ENCODE results near the gene OSBPL5.

Gene OSBPL5

DNA sequence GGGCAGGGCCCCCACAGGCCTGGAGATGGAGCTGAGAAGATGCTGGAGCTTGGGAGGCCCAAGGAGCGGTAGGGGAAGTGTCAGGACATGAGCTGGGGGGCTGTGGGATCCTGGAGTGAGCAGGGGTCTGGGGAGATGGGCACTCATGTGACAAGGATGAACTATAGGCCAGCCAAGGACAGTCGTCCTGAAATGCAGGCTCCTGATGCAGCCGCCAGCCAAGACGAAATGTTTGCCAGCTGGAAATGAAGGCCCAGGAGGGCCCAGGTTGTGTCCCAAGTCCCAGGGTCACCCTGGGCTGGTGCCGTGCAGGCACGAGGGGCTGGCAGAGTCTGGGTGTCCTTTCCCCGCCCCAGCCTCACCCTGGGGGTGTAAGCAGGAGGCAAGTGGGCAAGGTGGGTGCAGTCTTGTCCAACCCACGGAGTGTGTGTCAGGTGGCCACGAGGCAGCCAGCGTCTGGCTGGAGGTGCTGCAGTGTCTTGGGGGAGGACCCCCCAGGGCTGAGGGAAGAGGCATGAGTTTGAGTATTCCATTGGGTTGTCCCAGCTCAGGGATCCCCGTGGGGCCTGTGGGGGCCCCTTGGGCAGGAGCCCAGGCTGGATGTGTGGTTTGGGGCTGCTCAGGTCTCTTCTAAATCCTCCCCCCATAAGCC lies 32.1 kb upstream of the OSBPL5 start:
- TF ChIP-seq, protein P1, sequence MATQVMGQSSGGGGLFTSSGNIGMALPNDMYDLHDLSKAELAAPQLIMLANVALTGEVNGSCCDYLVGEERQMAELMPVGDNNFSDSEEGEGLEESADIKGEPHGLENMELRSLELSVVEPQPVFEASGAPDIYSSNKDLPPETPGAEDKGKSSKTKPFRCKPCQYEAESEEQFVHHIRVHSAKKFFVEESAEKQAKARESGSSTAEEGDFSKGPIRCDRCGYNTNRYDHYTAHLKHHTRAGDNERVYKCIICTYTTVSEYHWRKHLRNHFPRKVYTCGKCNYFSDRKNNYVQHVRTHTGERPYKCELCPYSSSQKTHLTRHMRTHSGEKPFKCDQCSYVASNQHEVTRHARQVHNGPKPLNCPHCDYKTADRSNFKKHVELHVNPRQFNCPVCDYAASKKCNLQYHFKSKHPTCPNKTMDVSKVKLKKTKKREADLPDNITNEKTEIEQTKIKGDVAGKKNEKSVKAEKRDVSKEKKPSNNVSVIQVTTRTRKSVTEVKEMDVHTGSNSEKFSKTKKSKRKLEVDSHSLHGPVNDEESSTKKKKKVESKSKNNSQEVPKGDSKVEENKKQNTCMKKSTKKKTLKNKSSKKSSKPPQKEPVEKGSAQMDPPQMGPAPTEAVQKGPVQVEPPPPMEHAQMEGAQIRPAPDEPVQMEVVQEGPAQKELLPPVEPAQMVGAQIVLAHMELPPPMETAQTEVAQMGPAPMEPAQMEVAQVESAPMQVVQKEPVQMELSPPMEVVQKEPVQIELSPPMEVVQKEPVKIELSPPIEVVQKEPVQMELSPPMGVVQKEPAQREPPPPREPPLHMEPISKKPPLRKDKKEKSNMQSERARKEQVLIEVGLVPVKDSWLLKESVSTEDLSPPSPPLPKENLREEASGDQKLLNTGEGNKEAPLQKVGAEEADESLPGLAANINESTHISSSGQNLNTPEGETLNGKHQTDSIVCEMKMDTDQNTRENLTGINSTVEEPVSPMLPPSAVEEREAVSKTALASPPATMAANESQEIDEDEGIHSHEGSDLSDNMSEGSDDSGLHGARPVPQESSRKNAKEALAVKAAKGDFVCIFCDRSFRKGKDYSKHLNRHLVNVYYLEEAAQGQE (IDR thresholded peaks at IDR 0.05; ENCODE audit: low read depth): no peak
- TF ChIP-seq EGR1 (IDR thresholded peaks at IDR 0.05) (no peak), YY1 (IDR thresholded peaks at IDR 0.05; ENCODE audit: low read depth) (no peak), EP300 (IDR thresholded peaks at IDR 0.05; ENCODE audit: borderline replicate concordance) (no peak), NFIC (IDR thresholded peaks at IDR 0.05) (no peak), CREB1 (IDR thresholded peaks at IDR 0.05; ENCODE audit: low read depth) (no peak), ZBTB7A (IDR thresholded peaks at IDR 0.05; ENCODE audit: low read depth) (no peak), RAD21 (IDR thresholded peaks at IDR 0.05; ENCODE audit: low read depth) (no peak), TCF12 (IDR thresholded peaks at IDR 0.05; ENCODE audit: low read depth) (no peak)
- TF ChIP-seq, protein P2, sequence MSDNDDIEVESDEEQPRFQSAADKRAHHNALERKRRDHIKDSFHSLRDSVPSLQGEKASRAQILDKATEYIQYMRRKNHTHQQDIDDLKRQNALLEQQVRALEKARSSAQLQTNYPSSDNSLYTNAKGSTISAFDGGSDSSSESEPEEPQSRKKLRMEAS (IDR thresholded peaks at IDR 0.05): no peak

DNA sequence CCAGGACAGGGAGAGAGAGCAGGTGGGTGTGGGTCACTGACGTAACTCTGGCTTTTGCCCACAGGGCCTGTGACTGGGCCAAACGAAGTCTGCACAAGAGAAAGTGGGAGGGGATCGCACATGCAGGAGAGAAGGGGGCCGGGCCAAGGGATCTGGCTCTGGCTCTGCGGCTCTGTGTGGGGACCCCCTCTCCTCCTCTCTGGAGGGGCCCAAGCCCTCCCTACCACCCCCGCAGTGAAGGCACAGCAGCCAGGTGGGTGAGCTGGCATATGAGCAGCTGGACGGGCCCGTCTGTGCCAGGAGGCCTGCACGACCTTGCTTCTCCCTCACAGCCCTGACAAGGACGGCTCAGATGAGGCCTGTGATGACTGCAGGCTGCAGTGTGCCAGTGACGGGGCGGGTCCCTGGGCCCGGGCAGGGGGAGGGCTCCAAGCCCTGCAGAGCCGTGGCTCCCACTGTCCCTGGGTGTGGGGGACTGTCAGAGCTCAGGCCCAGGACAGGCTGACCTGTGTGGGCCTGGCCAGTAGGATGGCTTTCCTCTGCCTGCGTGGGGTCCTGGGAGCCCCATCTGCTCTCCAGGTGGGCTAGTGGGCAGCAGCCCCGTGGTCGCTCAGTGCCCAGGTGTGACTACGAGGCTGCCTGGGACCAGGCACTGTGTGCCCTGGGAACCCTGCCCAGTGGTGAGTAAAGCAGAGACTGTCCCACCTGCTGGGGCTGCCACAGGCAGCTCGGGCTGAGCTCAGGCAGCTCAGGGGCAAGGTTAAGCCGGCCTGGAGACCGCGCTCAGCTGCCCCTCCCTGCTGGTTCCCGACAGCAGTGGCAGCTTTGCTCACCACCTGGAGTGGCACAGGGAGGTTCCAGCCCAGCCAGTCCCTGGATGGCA lies 31.3 kb upstream of the OSBPL5 start:
- TF ChIP-seq CREB1 (IDR thresholded peaks at IDR 0.05; ENCODE audit: low read depth) (no peak), FOXM1 (IDR thresholded peaks at IDR 0.05; ENCODE audit: borderline replicate concordance, low read depth) (no peak), RAD21 (IDR thresholded peaks at IDR 0.05; ENCODE audit: low read depth) (no peak), YY1 (IDR thresholded peaks at IDR 0.05; ENCODE audit: low read depth) (no peak), CEBPB (IDR thresholded peaks at IDR 0.05) (no peak), EP300 (IDR thresholded peaks at IDR 0.05; ENCODE audit: borderline replicate concordance) (no peak), TEAD4 (IDR thresholded peaks at IDR 0.05) (no peak), NFIC (IDR thresholded peaks at IDR 0.05) (no peak), TAF1 (IDR thresholded peaks at IDR 0.05; ENCODE audit: low read depth) (no peak)
- TF ChIP-seq, protein P1 (IDR thresholded peaks at IDR 0.05; ENCODE audit: low read depth): no peak

DNA sequence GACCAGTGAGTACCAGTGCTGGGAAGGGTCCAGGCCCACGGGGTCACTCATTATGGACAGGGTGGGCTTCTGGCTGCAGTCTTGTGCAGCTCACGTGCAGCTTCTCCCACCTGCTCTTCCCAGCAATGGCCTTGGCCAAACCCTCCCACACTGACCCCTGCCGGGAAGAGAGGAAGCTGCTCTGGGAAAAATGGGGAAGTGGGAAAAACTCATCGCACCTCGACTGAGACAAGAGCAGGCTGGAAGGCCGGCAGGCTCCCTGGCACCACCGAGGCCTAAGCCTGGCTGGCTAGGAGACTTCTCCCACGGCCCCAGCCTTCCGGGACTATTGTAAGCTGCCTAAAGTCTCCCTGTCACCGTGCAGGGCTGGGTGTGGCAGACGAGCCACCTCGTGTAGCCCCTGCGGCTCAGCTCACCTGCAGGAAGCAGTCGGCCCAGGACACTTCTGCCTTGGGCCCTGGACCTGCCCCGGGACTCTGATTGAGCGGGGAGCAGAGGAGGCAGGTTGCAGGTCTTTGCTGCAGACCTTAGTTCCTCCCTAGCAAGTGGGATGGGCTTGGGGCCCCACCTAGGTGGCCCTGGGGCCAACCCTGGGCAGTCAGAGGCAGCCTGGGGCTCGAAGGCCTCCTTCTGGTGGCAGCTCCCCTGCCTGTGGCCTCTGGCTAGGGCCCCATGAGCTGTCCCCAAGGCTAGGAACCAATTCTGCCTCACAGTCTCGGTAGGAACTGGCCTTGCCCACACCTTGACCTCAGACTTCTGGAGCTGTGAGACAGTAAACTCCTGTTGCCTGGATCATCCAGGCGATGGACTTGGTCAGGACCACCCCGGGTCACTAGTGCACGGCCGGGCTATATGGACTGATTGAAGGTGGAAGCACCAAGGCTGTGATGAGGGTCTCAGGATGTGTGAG lies 30.4 kb upstream of the OSBPL5 start:
- TF ChIP-seq RAD21 (IDR thresholded peaks at IDR 0.05; ENCODE audit: low read depth) (no peak), TAF1 (IDR thresholded peaks at IDR 0.05; ENCODE audit: low read depth) (no peak), NFIC (IDR thresholded peaks at IDR 0.05) (no peak), EGR1 (IDR thresholded peaks at IDR 0.05) (no peak)
- TF ChIP-seq, protein P2 (IDR thresholded peaks at IDR 0.05): no peak
- TF ChIP-seq, protein P1 (IDR thresholded peaks at IDR 0.05; ENCODE audit: low read depth): no peak

DNA sequence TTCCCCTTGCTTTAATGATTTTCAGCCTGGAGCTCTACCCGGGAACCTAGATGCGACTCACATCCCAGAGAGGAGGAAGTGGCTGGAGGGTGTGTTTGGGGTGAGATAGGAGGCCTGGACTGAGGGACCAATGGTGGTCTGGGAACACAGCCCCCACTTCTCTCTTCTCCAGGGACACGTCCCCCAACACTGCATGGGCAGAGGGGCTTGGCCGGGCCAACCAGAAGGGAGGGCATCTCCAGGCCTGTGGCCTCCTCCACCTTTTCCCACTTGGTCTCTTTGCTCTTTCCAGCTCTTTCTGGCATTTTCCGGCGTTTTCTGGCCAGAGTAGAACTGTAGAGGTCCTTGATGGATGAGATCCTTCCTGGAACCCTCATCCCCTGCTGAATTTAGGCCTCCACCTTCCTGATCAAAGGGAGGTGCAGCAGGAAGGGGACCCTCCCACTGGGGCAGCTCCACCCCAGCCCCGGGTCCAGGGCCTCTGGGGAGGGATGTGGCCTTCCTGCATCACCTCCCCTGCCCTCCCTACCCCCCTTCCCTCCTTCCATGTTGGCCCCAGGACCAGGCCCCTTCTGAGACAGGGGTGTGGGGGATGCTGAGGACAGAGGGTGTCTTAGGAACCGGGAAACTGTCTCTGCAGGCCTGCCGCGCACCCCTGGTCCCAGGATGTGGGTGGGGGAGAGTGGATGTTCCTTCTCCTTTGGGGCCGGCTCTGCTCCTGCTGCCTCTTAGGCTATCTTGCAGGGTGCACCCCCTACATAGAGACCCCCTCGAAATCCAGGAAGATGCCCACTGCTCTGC lies 29.1 kb upstream of the OSBPL5 start:
- no peak for TF ChIP-seq CEBPB (IDR thresholded peaks at IDR 0.05)
- TF ChIP-seq TAF1 (IDR thresholded peaks at IDR 0.05; ENCODE audit: low read depth): no peak
- TF ChIP-seq EP300 (IDR thresholded peaks at IDR 0.05; ENCODE audit: borderline replicate concordance): no peak
- TF ChIP-seq TEAD4 (IDR thresholded peaks at IDR 0.05): no peak
- no peak for TF ChIP-seq ZBTB7A (IDR thresholded peaks at IDR 0.05; ENCODE audit: low read depth)
- no peak for TF ChIP-seq EGR1 (IDR thresholded peaks at IDR 0.05)
- no peak for TF ChIP-seq CREB1 (IDR thresholded peaks at IDR 0.05; ENCODE audit: low read depth)
- TF ChIP-seq, protein P1 (IDR thresholded peaks at IDR 0.05; ENCODE audit: low read depth): no peak
- no peak for TF ChIP-seq YY1 (IDR thresholded peaks at IDR 0.05; ENCODE audit: low read depth)
- TF ChIP-seq, protein P3, sequence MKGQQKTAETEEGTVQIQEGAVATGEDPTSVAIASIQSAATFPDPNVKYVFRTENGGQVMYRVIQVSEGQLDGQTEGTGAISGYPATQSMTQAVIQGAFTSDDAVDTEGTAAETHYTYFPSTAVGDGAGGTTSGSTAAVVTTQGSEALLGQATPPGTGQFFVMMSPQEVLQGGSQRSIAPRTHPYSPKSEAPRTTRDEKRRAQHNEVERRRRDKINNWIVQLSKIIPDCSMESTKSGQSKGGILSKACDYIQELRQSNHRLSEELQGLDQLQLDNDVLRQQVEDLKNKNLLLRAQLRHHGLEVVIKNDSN (IDR thresholded peaks at IDR 0.05): no peak
- no peak for TF ChIP-seq RAD21 (IDR thresholded peaks at IDR 0.05; ENCODE audit: low read depth)
- no peak for TF ChIP-seq TCF12 (IDR thresholded peaks at IDR 0.05; ENCODE audit: low read depth)
- TF ChIP-seq, protein P2 (IDR thresholded peaks at IDR 0.05): no peak
- TF ChIP-seq NFIC (IDR thresholded peaks at IDR 0.05): no peak
- TF ChIP-seq FOXM1 (IDR thresholded peaks at IDR 0.05; ENCODE audit: borderline replicate concordance, low read depth): no peak

All from Ishikawa (cell line).